Caco-2 (cell line): ENCODE data around the gene GALR3. TPM values are rescaled to one million over a fixed set of nuclear protein-coding genes. Genes with fewer than 3 reads are reported as not detected.

Source experiments
- BruUV-seq: library from RNA; stranded (reverse); fragments of 400-500 nt; replicated peaks from 2 replicates; lab custom pipeline; 2021; lab: Mats Ljungman, UMichigan
- CTCF ChIA-PET: fragments of 300-600 bp; sonication (Branson Sonifier 250); formaldehyde crosslinking; loops from one replicate; lab custom pipeline; 2022; ENCODE audit warnings: antibody characterized with exemption; lab: Charles Lee
- POLR2A ChIA-PET: fragments of 300-600 bp; sonication (Branson Sonifier 250); formaldehyde crosslinking; loops from one replicate; lab custom pipeline; 2022; ENCODE audit warnings: antibody characterized with exemption; lab: Charles Lee
- DNase-seq, 2 experiments: peaks; one replicate each; pipeline versions ENCODE4 v3.0.0 to v3.0.0-alpha.2; 2020 to 2022
- H3K27me3 ChIP-seq: replicated peaks from 2 replicates; pipeline ENCODE4 v1.6.0; 2011; ENCODE audit warnings: low read length; ENCODE audit not compliant: control insufficient read depth, insufficient read depth
- H3K36me3 ChIP-seq: 2 replicates; pipeline ENCODE4 v1.5.1; 2011; ENCODE audit warnings: low read length; ENCODE audit not compliant: control insufficient read depth, insufficient read depth
- H3K4me1 ChIP-seq: fragments of 250-450 bp; sonication (Bioruptor Pico); 2 replicates; pipeline ENCODE4 v1.5.1; 2020; ENCODE audit warnings: mild to moderate bottlenecking
- H3K4me3 ChIP-seq: 2 replicates; pipeline ENCODE4 v1.5.1; 2011; ENCODE audit warnings: low read depth, mild to moderate bottlenecking, control low read depth, low read length
- H3K9me3 ChIP-seq: fragments of 250-450 bp; sonication (Bioruptor Pico); 2 replicates; pipeline ENCODE4 v1.5.1; 2020; ENCODE audit warnings: mild to moderate bottlenecking, moderate library complexity
- H3K27ac Mint-ChIP-seq: one replicate; pipeline ENCODE4 v1.8.0; 2022; ENCODE audit warnings: mixed read lengths; ENCODE audit not compliant: unreplicated experiment
- H3K27me3 Mint-ChIP-seq: one replicate; pipeline ENCODE4 v1.8.0; 2022; ENCODE audit warnings: mixed read lengths; ENCODE audit not compliant: insufficient read depth, unreplicated experiment
- H3K36me3 Mint-ChIP-seq: one replicate; pipeline ENCODE4 v1.8.0; 2022; ENCODE audit warnings: mild to moderate bottlenecking, mixed read lengths; ENCODE audit not compliant: insufficient read depth, unreplicated experiment
- H3K4me1 Mint-ChIP-seq: one replicate; pipeline ENCODE4 v1.8.0; 2022; ENCODE audit warnings: low read depth, mixed read lengths; ENCODE audit not compliant: unreplicated experiment
- H3K4me3 Mint-ChIP-seq: one replicate; pipeline ENCODE4 v1.8.0; 2022; ENCODE audit warnings: mild to moderate bottlenecking, moderate library complexity, mixed read lengths; ENCODE audit not compliant: unreplicated experiment
- H3K9me3 Mint-ChIP-seq: one replicate; pipeline ENCODE4 v1.8.0; 2022; ENCODE audit warnings: mixed read lengths; ENCODE audit not compliant: unreplicated experiment
- intact Hi-C: fragments of 100-400 bp; cut with micrococcal nuclease; formaldehyde crosslinking; loops from one replicate; pipeline ENCODE4 v1.10.0; 2022; ENCODE audit not compliant: unreplicated experiment
- total RNA-seq: library from RNA; stranded (reverse); gene quantifications from 2 replicates; pipeline ENCODE4 v1.2.3, GENCODE V29; 2022
- TF ChIP-seq, protein P1 (sequence below), 2 experiments: fragments of 200-600 bp in 1 of 2; IDR thresholded peaks; 1 replicate in 1 of 2; 2 replicates in 1 of 2; pipeline versions ENCODE4 v1.5.1 to v1.8.0; 2011 to 2022; ENCODE audit warnings: antibody characterized with exemption in 1 of 2, control low read depth in 1 of 2, inconsistent platforms in 1 of 2, low read depth in 1 of 2, low read length in 1 of 2, mild to moderate bottlenecking in 1 of 2, moderate library complexity in 1 of 2; ENCODE audit not compliant: insufficient read depth in 1 of 2, severe bottlenecking in 1 of 2, unreplicated experiment in 1 of 2

Gene GALR3
- total RNA-seq, 1 experiment from 2014 or later, result 0.27 TPM

DNA sequence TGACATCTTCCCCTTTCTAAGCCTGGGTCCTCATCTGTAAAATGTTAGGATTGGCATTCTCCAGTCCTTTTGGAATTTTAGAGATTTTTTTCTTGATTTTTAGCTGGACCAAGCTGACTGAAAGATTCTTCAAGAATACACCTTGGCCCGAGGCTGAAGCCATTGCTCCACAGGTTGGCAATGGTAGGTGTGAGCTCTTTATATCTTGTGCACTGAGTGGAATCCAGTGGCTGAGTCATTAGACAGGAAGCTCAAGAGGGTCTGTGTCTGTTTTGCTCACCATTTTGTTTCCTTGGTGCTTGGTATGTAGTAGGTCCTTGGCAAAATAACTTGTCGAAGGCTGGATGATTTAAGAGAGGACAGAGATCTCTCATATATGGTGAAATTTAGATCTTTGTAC is 32.3 kb downstream of the GALR3 start:
- intact Hi-C loops, result no loop called here
- H3K27ac Mint-ChIP-seq, result no peak overlapping the region
- CTCF ChIA-PET, result interaction anchor here (0.6 to 0.8 kb wide), 2 partner anchors 19 to 51 kb away, joined by 3 to 5 read pairs; partner anchors contain the start of gene MICALL1

DNA sequence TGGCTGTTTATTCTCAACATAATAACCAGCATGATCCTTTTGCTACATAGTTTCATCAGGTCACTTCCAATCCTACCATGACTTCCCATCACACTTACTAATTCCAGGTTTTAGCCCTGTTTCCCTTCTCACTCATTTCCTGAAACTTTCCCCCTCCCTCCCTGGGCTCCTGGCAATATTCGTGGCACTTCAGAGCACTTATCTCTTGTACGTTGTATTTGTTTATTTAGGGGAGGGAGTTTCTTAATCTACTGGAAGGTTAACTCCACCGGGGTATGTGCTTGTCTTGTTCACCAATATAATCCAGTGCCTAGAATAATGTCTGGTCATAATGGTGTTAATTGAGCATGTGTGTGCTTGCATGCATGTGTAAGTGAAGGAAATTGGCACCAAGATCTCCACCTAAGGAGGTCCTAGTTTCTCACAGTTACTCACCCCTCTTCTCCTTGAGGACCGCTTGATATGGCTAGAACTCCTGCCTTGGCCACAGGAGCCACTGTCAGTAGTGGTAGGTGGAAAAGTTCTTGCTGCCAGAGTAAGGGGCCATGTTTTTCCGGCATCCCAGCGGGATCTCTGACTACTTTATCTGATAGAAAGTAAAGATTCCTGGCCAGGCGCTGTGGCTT is 37.7 kb downstream of the GALR3 start:
- peaks cover 14% of the 10 kb centered on the region for H3K4me1 Mint-ChIP-seq
- Histone ChIP-seq H3K4me3 (no peak overlapping the region), H3K4me1 (no peaks in the 10 kb centered on the region), H3K9me3 (no peaks in the 10 kb centered on the region), H3K36me3 (peaks cover 4% of the 10 kb centered on the region), H3K27me3 (no peaks in the 10 kb centered on the region)
- ChIA-PET CTCF (interaction anchor here (0.9 kb wide), 1 partner anchor 53 kb away, joined by 4 read pairs; the partner anchor contains the start of gene GCAT), POLR2A (no interaction called here)
- no peak overlapping the region for H3K4me3 Mint-ChIP-seq
- no TSS peak for BruUV-seq
- H3K36me3 Mint-ChIP-seq, result peaks cover 100% of the 10 kb centered on the region
- H3K27ac Mint-ChIP-seq, result peak overlapping the region; percentile 29
- H3K9me3 Mint-ChIP-seq, result no peaks in the 10 kb centered on the region
- no peaks in the 10 kb centered on the region for H3K27me3 Mint-ChIP-seq
- DNase-seq, result no peak
- intact Hi-C loops, result no loop called here
- TF ChIP-seq, protein P1, sequence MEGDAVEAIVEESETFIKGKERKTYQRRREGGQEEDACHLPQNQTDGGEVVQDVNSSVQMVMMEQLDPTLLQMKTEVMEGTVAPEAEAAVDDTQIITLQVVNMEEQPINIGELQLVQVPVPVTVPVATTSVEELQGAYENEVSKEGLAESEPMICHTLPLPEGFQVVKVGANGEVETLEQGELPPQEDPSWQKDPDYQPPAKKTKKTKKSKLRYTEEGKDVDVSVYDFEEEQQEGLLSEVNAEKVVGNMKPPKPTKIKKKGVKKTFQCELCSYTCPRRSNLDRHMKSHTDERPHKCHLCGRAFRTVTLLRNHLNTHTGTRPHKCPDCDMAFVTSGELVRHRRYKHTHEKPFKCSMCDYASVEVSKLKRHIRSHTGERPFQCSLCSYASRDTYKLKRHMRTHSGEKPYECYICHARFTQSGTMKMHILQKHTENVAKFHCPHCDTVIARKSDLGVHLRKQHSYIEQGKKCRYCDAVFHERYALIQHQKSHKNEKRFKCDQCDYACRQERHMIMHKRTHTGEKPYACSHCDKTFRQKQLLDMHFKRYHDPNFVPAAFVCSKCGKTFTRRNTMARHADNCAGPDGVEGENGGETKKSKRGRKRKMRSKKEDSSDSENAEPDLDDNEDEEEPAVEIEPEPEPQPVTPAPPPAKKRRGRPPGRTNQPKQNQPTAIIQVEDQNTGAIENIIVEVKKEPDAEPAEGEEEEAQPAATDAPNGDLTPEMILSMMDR (IDR thresholded peaks at IDR 0.05; ENCODE audit: insufficient read depth in 1 of 2, low read depth in 1 of 2, low read length in 1 of 2, severe bottlenecking in 1 of 2, unreplicated experiment in 1 of 2), result no peak

More for the DNA sequence above, 32.3 kb downstream of the GALR3 start:
- Histone ChIP-seq H3K27me3 (no peaks in the 10 kb centered on the region), H3K36me3 (peaks cover 3% of the 10 kb centered on the region; the same call in 1 of the 2 replicates), H3K4me3 (no peak overlapping the region), H3K4me1 (no peaks in the 10 kb centered on the region), H3K9me3 (no peaks in the 10 kb centered on the region)
- DNase-seq, result no peak
- BruUV-seq, result no TSS peak
- TF ChIP-seq, protein P1 (IDR thresholded peaks at IDR 0.05; ENCODE audit: insufficient read depth in 1 of 2, low read depth in 1 of 2, low read length in 1 of 2, severe bottlenecking in 1 of 2, unreplicated experiment in 1 of 2), result no peak
- peaks cover 6% of the 10 kb centered on the region for H3K4me1 Mint-ChIP-seq
- H3K9me3 Mint-ChIP-seq, result no peaks in the 10 kb centered on the region
- no peak overlapping the region for H3K4me3 Mint-ChIP-seq
- H3K27me3 Mint-ChIP-seq, result no peaks in the 10 kb centered on the region
- POLR2A ChIA-PET, result interaction anchor here (0.6 kb wide), 2 partner anchors 8 to 64 kb away, joined by 4 read pairs; no protein-coding TSS in a partner anchor
- peaks cover 98% of the 10 kb centered on the region for H3K36me3 Mint-ChIP-seq

DNA sequence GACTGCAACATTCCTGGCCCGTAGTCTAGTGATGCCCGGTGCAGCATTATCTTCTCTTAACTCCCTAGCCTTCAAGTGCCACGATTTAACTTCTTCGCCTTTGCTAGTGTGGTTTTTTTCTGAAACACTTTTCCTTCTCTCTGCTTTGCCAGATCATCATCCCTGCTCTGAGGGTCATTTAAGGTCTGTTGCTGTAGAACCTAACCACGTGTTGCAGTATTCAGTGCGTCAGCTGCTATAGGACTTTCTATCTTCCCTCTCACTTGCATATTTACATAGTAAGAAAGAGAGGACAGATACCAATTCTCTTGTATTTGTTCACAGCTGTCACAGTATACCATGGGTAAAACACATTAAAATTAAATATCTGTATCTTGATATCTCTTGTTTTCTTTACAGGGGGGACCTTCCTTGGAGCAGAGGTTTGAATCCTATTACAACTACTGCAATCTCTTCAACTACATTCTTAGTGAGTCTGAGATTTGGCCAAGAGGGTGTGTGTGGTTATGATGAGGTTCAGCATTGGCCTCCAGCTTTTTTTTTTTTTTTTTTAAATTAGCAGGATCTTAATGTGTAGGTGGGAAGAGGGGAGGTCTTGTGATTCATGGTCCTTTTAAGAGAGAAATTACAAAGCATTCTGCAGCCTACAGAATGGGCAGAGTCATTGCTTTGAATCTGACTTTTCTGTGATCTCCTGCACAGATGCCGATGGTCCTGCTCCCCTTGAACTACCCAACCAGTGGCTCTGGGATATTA is 39.6 kb downstream of the GALR3 start:
- POLR2A ChIA-PET, result interaction anchor here (0.6 kb wide), 2 partner anchors 8 to 10 kb away, joined by 3 to 4 read pairs; no protein-coding TSS in a partner anchor
- intact Hi-C loops, result loop anchor here (1.0 to 2.0 kb wide), 2 partner anchors 14 to 45 kb away; partner anchors contain the start of gene EIF3L
- no peaks in the 10 kb centered on the region for H3K4me1 ChIP-seq
- peaks cover 4% of the 10 kb centered on the region for H3K36me3 ChIP-seq
- no peak overlapping the region for H3K27ac Mint-ChIP-seq
- no peaks in the 10 kb centered on the region for H3K9me3 ChIP-seq
- H3K36me3 Mint-ChIP-seq, result peaks cover 100% of the 10 kb centered on the region
- H3K4me3 ChIP-seq, result no peak overlapping the region
- H3K9me3 Mint-ChIP-seq, result no peaks in the 10 kb centered on the region
- CTCF ChIA-PET, result interaction anchor here (0.6 to 1.5 kb wide), 15 partner anchors 9 to 569 kb away, joined by 3 to 41 read pairs (median 4); partner anchors contain the start of genes ANKRD54, C22orf23, GCAT and MICALL1
- H3K4me3 Mint-ChIP-seq, result no peak overlapping the region
- no peaks in the 10 kb centered on the region for H3K27me3 ChIP-seq
- no TSS peak for BruUV-seq
- DNase-seq, result no peak
- H3K27me3 Mint-ChIP-seq, result no peaks in the 10 kb centered on the region
- TF ChIP-seq, protein P1 (IDR thresholded peaks at IDR 0.05; ENCODE audit: insufficient read depth in 1 of 2, low read depth in 1 of 2, low read length in 1 of 2, severe bottlenecking in 1 of 2, unreplicated experiment in 1 of 2), result no peak
- H3K4me1 Mint-ChIP-seq, result peaks cover 14% of the 10 kb centered on the region
